ENCODE data around the gene ESR2. TPM values are rescaled to one million over a fixed set of nuclear protein-coding genes. Genes with fewer than 3 reads are reported as not detected.

The ESR2 gene
- total RNA-seq (0.58 TPM in 1 of 2 replicates, not detected in the other), polyA plus RNA-seq (0.08 and 0.10 TPM in 2 replicates), polyA minus RNA-seq (0.53 and 0.66 TPM in 2 replicates), Bru-seq, nascent RNA (percentile 25 among the genes with signal in this experiment), BruChase-seq, experiment 1, labeled RNA remaining after a 6-hour chase (percentile 21 among the genes with signal in this experiment), BruChase-seq, experiment 2, labeled RNA remaining after a 2-hour chase (percentile 15 among the genes with signal in this experiment)
- polyA plus RNA-seq (2011; cell fraction: cytosol; rRNA removed), result 0.15 and 0.47 TPM in 2 replicates
- 0.34 and 0.39 TPM in 2 replicates for polyA plus RNA-seq (2011; cell fraction: nucleus; rRNA removed)
- polyA plus RNA-seq (2012), result 0.04 and 0.20 TPM in 2 replicates
- polyA minus RNA-seq (2011; cell fraction: cytosol; rRNA and poly(A)+ RNA removed), result not detected
- 0.72 and 1.0 TPM in 2 replicates for polyA minus RNA-seq (2011; cell fraction: nucleus; rRNA and poly(A)+ RNA removed)
- long read RNA-seq, partial matches to known transcripts, result 0 of 5 reads
- long read RNA-seq, other reads (novel, unspliced or antisense), result 5 of 5 reads

GRCh38 chr14:64293976-64294671, at the start of gene ESR2:
Gene ESR2, minus strand, starts transcription at chr14:64294371. Its CDS starts 11,386 bp downstream, at chr14:64282985.
- Histone ChIP-seq H3K4me2 (ENCODE audit: insufficient read depth, low read length) (peak within 1 kb of the TSS; percentile 84), H3K4me3 (replicated peaks in 1 of 3; ENCODE audit: insufficient read depth in 1 of 3, low read depth in 1 of 3, low read length in 3 of 3) (peak within 1 kb of the TSS; percentile 5 to 50 (median 24)), H3K9me3 (replicated peaks; ENCODE audit: control insufficient read depth, insufficient read depth, low read length) (no peaks in the 10 kb centered on the region), H3K27ac (ENCODE audit: insufficient read depth, low read depth, low read length) (no peak within 1 kb of the TSS), H3K79me2 (ENCODE audit: control insufficient read depth, insufficient read depth, low read length) (no peaks in the 10 kb centered on the region), H4K20me1 (replicated peaks; ENCODE audit: control insufficient read depth, extremely low read depth, insufficient read depth, low read length) (no peaks in the 10 kb centered on the region), H2AFZ (ENCODE audit: low read depth, low read length) (peak within 1 kb of the TSS; percentile 77), H3K9ac (replicated peaks; ENCODE audit: extremely low read depth, insufficient read depth, low read length) (no peak within 1 kb of the TSS), H3K4me1 (ENCODE audit: control insufficient read depth, extremely low read depth, insufficient read depth, low read length) (peaks cover 32% of the 10 kb centered on the region), H3K36me3 (ENCODE audit: control insufficient read depth in 2 of 2, extremely low read depth in 1 of 2, insufficient read depth in 2 of 2, low read length in 2 of 2) (no peaks in the 10 kb centered on the region), H3K27me3 (ENCODE audit: control insufficient read depth in 2 of 2, insufficient read depth in 2 of 2, low read length in 2 of 2) (peaks cover 2 to 3% of the 10 kb centered on the region in 2 experiments), H3K9me1 (replicated peaks; ENCODE audit: control insufficient read depth, extremely low read depth, insufficient read depth, low read length) (no peaks in the 10 kb centered on the region)
- no TSS peak for BruUV-seq (replicated peaks)
- no peak for FAIRE-seq
- TF ChIP-seq JUN (IDR thresholded peaks at IDR 0.05; ENCODE audit: borderline replicate concordance, insufficient read depth, insufficient read length, low read depth) (no peak), MAX (IDR thresholded peaks at IDR 0.05; ENCODE audit: insufficient read depth, insufficient read length) (peak; percentile 11), CTCF (IDR thresholded peaks at IDR 0.05; ENCODE audit: extremely low read depth in 1 of 2, insufficient read depth in 1 of 2, low read depth in 1 of 2, low read length in 2 of 2) (peak in 1 of 2 donors; percentile 33)
- CTCF ChIA-PET, result interaction anchor here (0.6 to 5.4 kb wide), 33 partner anchors 9 to 905 kb away, joined by 3 to 71 read pairs (median 4); no protein-coding TSS in a partner anchor
- DNase-seq (ENCODE audit: low read depth, low spot score), result peak; percentile 49
- intact Hi-C loops (cut with micrococcal nuclease), result loop anchor here (1.0 to 2.0 kb wide), 6 partner anchors 62 to 441 kb away; partner anchors contain the start of gene SYNE2
- dilution Hi-C loops (cut with MboI; ENCODE audit: extremely low pct_ligation_motif_present, low sequenced_read_pairs), result no loop called here
- POLR2A ChIA-PET, result interaction anchor here (0.6 kb wide), 1 partner anchor 9 kb away, joined by 3 read pairs; no protein-coding TSS in a partner anchor
